Measurements from ENCODE around the gene LAMC1.

DNA sequence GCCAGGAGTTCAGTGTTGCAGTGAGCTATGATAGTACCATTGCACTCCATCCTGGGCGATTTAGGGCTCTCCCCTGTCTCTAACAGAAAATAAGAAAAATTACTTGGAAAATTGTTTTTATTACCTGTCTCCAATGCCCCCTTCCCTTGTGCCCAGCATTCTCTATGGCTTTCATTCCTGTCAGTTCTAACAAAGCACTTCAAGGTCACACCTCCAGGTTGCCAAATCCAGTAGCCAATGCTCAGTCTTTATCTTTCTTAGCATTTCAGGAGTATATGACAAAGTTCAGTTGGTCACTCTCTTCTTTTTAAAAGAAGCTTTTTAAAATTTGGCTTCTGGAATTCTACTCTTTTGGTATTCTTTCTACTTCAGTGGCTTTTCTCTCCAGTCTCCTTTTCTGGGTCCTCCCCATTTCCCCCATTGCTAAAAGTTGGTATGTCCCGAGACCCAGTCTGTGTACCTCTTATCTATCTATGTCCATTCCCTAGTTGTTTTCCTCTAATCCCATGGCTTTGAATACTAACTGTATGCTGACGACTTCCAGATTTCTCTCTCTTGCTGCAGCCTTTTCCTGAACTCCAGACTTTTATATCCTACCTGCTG is 69.9 kb downstream of the LAMC1 start:
- TF ChIP-seq POLR2A (IDR thresholded peaks at IDR 0.05; ENCODE audit: low read depth) = no peak
- TF ChIP-seq, protein P1, sequence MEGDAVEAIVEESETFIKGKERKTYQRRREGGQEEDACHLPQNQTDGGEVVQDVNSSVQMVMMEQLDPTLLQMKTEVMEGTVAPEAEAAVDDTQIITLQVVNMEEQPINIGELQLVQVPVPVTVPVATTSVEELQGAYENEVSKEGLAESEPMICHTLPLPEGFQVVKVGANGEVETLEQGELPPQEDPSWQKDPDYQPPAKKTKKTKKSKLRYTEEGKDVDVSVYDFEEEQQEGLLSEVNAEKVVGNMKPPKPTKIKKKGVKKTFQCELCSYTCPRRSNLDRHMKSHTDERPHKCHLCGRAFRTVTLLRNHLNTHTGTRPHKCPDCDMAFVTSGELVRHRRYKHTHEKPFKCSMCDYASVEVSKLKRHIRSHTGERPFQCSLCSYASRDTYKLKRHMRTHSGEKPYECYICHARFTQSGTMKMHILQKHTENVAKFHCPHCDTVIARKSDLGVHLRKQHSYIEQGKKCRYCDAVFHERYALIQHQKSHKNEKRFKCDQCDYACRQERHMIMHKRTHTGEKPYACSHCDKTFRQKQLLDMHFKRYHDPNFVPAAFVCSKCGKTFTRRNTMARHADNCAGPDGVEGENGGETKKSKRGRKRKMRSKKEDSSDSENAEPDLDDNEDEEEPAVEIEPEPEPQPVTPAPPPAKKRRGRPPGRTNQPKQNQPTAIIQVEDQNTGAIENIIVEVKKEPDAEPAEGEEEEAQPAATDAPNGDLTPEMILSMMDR (IDR thresholded peaks at IDR 0.05) = no peak
